HG03442 (cell line): ENCODE data around the gene RAD23B.
A peak's percentile ranks its signal among the peaks of the same experiment; 100 is the strongest.

Experiments
- ATAC-seq: cut with Tn5 transposase; IDR thresholded peaks from one replicate; pipeline ENCODE4 v1.9.1; 2021; ENCODE audit warnings: mild to moderate bottlenecking, moderate library complexity; ENCODE audit not compliant: unreplicated experiment

RAD23B gene

GRCh38 chr9:107334103-107334776 lies 51.2 kb downstream of the RAD23B start:
- ATAC-seq, result no peak

- ATAC-seq, result no peak
Measured at GRCh38 chr9:107335331-107335730, 52.3 kb downstream of the RAD23B start.

GRCh38 chr9:107336718-107337360 lies 53.8 kb downstream of the RAD23B start:
- ATAC-seq, result no peak

GRCh38 chr9:107337676-107338590 lies 54.9 kb downstream of the RAD23B start:
- no peak for ATAC-seq

GRCh38 chr9:107338911-107339659 lies 56.0 kb downstream of the RAD23B start:
- no peak for ATAC-seq

- peak; percentile 86 for ATAC-seq
Measured at GRCh38 chr9:107340920-107341632, 58.0 kb downstream of the RAD23B start.

GRCh38 chr9:107342476-107343161 lies 59.5 kb downstream of the RAD23B start:
- no peak for ATAC-seq

GRCh38 chr9:107345327-107345726 lies 62.2 kb downstream of the RAD23B start:
- ATAC-seq, result no peak

GRCh38 chr9:107348836-107349235 lies 65.8 kb downstream of the RAD23B start:
- no peak for ATAC-seq

GRCh38 chr9:107350443-107350842 lies 67.4 kb downstream of the RAD23B start:
- no peak for ATAC-seq

- ATAC-seq, result no peak
Measured at GRCh38 chr9:107351382-107352045, 68.4 kb downstream of the RAD23B start.

GRCh38 chr9:107355394-107355793 lies 72.3 kb downstream of the RAD23B start:
- no peak for ATAC-seq

- ATAC-seq, result no peak
Measured at GRCh38 chr9:107358986-107359385, 75.9 kb downstream of the RAD23B start.

GRCh38 chr9:107360098-107360497 lies 77.0 kb downstream of the RAD23B start:
- ATAC-seq, result no peak

GRCh38 chr9:107361816-107362215 lies 78.7 kb downstream of the RAD23B start:
- no peak for ATAC-seq

- no peak for ATAC-seq
Measured at GRCh38 chr9:107363516-107364152, 80.6 kb downstream of the RAD23B start.

- ATAC-seq, result no peak
Measured at GRCh38 chr9:107367727-107368502, 84.8 kb downstream of the RAD23B start.

- no peak for ATAC-seq
Measured at GRCh38 chr9:107368696-107369095, 85.6 kb downstream of the RAD23B start.
